Measurements from ENCODE around the gene RAB3GAP1.
A peak's percentile ranks its signal among the peaks of the same experiment; 100 is the strongest.
"Not testable (repeated sequence)": the region's sequence is repeated elsewhere in the genome, so short reads cannot be mapped to it uniquely, and the experiment has no call there.

Gene RAB3GAP1

DNA sequence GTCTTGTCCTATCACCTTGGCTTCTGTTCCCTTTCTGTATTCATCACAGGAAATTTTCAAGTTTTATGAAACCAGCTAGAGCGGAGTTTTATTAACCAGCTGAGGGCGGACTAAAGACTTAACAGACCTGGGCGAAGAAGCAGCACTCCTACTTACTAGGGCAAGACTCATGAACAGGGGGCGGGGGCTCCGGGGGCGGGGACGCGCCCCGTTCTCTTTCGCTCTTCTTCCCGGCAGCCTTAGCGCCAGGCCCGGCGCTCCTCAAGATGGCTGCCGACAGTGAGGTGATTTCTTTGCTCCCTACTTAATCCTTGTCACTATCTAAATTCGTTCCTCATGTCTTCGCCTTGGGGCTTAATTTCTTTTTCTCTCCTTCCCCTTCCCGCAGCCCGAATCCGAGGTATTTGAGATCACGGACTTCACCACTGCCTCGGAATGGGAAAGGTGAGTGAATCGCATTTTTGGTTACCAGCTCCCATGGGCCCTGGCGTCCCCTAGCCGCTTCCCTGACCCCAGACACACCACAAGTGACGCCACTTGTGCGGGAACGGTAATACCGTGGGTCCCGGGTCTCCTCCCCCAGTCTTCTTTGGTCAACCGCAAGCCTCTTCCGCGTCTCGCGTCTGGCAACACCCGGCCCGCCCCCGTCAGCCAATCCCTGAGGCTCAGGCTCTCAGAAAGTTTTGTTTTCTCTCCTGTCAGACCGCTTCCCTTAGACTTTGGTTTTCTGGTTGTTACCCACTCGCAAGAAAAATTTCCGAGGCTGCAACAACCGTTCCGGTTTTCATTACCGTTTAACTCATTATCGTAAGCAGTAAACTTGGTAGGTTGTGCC is at the start of gene RAB3GAP1:
Gene RAB3GAP1, plus strand, starts transcription at position 251 of the 835 bp plus-strand sequence. Its CDS starts 16 bp downstream, at position 267.
- DNase-seq (ENCODE audit: low read depth, low spot score): peak; percentile 93

DNA sequence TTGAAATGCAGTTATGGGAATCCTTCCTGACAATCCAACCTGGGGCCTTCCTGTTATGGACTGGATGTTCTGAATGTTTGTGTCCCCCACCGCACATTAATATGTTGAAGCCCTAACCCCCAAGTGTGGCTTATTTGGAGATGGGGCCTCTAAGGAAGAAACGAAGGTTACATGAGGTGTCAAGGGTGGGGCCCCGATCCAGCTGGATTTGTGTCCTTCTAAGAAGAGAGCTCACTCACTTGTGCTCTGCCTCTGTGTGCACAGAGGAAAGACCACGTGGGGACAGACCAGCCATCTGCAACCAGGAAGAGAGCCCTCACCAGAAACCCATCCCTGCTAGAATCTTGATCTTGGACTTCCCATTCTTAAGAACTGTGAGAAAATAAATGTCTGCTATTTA is 49.3 kb upstream of the RAB3GAP1 start:
- DNase-seq (ENCODE audit: low read depth, low spot score): no peak

DNA sequence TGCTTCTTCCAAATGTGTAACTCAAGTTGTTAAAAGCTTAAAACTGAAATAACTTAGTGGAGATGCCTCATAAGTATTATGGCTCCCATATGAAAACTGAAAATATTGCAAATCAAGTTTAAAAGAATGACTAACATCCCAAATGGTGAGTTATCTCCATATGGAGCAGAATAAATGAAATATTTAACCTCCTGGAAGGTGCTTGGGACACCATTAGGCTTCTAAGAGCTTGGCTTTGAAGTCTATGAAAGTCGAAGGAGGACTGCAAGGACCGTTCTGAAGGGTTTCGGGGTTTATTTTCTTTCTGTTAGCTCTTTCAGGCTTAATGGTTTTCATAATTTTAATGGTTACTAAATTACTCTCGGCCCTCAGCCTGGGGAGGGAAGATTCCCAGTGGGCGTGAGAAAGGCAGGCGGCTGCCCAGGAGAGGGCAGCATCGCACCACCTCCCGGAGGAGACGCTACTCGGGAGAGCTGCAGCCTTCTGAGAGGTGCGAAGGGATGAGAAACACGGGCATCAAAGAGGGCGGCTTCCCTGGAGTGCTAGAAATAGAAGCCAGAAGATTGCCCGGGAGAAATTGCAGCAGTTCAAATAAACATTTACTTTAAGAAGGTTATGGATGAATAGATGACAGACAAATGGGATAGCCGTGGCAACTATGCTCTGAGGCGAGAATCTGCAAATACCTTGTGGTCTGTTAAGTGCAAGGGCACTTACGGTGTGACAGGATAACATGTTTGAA is 47.9 kb upstream of the RAB3GAP1 start:
- DNase-seq (ENCODE audit: low read depth, low spot score): peak; percentile 88

DNA sequence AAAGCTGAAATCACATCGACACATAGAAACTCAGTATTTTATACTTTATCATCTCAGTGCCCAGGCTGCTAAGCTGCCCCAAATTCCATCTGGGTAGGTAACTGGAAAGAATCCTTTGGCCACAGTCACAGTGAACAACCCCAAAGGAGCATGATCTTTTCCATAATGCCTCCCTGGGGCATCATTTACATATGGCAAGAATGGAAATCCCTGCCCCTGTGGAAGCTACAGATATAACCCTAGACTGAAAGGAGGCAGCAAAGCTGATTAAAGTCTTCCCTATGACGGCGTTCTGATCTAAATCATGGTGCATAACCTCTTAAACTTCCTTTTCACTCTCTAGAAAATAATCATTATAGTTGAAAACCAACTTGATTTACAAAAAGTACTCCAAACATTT is 46.3 kb upstream of the RAB3GAP1 start:
- DNase-seq (ENCODE audit: low read depth, low spot score): peak; percentile 14

DNA sequence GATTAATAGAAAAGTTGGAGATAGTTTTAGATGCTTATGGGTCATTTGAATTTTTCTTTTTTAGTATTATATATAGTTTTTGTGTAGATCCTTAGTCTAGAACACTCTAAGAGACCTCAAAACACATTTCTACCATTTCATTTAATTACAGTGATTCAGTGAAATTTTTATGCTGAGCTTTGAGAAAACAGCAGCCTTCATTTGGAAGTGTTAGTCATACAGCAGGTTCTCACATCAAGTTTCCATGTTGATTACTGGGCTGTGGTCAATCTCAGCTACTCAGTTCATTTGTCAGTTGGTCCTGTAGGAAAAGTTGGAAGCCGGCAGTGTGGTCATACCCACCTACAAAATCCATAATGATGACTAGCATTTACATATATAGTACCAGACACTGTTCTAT is 42.8 kb upstream of the RAB3GAP1 start:
- DNase-seq (ENCODE audit: low read depth, low spot score): no peak

DNA sequence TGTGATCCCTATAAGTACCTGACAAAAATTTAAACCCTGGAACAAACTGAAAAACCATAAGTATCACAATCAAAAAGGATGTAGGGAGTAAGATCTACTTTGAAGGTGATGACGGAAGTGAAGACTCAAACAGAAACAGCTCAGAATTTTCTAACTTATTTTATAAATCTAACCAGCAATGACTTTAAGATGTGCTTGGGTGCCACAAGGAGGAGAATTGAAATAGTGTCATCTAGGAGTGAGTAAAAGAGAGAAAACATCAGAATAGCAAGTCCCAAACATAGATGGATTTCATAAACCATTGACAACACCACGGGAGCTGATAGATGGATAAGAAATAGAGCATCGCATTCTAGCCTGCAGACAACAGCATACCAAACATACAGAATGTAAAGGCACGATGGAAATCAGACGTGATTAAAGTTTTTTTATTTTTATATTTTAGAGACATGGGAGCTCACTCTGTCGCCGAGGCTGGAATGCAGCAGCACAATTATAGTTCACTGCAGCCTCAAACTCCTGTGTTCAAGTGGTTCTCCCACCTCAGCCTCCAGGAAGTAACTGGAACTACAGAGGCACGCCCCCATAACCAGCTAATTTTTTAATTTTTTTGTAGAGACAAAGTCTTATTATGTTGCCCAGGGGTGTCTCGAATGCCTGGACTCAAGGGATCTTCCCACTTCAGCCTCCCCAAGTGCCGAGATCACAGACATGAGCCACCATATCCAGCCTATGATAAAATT is 41.7 kb upstream of the RAB3GAP1 start:
- no peak for DNase-seq (ENCODE audit: low read depth, low spot score)

DNA sequence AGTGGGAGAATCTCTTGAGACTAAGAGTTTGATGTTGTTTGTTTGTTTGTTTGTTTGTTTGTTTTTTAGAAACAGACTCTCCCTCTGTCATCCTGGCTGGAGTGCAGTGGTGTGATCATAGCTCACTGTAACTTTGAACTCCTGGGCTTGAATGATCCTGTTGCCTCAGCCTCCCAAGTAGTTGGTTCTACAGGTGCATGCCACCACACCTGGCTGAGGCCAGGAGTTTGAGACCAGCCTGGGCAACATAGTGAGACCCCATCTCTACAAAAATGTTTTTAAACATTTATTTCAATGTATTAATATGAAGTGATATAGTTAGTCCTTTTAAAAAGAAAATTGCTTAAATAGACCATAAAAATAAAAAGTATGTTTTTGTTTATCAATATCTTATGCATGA is 40.5 kb upstream of the RAB3GAP1 start:
- DNase-seq (ENCODE audit: low read depth, low spot score): no peak

DNA sequence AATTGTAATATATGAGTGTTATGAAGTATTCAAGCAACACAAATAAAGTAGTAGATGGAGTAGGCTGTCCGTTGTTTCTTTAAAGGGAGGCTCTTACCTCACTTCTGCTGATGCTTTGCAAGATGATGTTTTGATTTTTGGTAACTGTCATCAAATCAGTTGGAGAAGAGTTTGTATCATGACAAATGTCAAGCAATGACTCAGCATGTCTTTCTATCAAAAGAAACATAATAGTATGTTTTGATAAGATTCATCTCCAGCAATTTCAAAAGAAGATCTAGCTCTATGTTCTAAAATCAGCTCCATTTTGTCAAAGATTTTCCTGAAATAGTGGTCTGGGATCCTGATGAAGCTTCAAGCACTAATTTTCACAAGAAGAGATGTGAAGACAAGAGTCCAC is 30.5 kb upstream of the RAB3GAP1 start:
- DNase-seq (ENCODE audit: low read depth, low spot score): no peak

DNA sequence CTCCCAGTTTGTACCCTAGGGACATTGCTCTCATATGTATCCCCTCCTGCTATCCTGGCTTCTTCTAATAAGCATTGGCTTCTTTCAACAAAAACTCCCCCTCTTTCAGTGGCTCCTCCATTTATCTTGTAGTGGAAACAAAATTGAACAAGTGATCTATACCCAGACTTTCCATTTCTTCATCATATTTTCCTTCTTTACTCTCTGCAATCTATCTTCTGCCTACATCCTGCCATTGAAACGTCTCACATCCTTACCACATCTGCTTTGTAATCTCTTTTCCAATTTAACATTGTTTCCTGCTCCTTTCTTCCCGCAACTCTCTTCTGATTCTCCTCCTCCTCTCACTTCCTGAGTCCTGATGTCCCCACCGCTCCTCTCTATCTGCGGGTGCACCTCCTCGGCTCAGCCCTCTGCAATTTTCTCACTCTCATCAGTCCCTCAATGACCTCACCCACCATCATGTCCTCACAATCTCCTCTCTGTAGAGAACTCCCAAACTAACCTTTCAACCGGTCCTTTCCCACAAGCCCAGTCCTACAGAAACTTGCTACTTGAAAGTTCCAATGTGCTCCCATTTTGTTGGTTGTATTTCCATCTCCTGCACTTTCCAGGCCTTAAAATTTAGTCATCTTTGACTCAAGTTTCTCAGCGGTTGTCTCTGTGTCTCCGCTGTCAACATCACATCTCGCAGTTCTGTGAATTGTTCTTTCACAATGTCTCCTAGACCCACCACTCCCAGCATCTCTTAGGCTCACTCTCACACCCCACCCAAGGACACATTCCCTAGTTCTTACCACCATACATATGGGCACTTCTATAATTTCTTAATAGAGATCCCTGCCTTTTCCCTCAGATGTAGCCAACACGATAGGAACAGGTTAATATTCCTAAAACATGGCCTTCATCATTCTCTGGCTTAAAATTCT is 28.9 kb upstream of the RAB3GAP1 start:
- DNase-seq (ENCODE audit: low read depth, low spot score): no peak

DNA sequence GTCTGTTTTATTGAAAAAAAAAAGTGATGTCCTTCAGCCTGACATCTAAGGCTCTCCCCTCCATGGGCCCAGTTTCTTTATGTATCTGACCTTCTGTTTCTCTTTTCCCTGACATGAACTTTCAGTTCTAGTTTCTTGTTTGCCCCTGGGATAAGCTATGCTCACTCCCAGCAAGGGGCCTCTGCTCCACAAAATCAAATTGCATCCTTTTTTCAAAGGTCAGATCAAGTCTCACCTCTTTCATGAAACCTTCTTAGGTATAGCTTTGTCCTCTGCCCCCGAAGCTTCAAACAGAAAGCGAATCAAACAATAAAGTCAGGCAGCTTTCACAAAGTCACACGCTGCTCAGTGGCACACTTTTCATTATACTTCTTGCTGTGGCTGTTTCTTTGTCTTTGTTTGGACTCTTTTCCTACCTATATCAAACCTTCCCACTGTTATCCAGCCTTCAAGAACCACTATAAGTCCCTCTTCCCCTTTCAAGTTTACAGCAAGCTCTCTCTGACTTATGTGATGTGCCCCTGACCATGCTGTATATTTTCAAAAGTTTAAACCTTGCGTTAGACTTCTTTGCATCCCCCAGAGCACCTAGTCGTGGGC is 28.1 kb upstream of the RAB3GAP1 start:
- DNase-seq (ENCODE audit: low read depth, low spot score): no peak

DNA sequence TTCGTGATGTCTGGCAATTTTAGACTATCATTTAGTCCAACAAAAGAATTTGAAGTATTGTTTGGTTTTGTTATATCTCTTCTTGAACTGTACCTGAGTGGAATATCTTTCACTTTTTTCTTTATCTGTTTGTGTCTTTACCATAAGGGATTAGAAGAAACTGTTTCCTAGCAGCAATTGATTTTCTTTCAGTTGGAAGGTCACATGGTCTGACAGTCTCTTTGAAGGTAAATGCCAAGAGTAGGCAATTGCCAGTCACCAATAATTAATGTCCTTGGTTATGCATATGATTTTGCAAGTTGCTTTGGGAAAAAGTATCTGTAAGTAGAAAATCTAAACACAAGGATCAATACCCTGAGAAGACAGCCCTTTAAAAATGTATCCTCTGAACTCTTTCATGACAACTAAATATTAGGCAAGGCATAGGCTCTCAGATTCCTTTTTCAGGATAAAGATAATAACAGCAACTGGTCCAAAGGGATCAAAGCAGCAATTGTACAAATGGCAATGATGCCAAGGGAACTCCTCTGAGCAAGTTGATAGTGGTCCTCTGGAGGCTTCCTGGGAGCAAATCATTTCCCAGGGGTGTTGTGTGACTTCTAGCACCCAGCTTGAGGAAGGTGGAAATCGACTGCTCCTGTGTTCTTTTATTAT is 22.5 kb upstream of the RAB3GAP1 start:
- no peak for DNase-seq (ENCODE audit: low read depth, low spot score)

DNA sequence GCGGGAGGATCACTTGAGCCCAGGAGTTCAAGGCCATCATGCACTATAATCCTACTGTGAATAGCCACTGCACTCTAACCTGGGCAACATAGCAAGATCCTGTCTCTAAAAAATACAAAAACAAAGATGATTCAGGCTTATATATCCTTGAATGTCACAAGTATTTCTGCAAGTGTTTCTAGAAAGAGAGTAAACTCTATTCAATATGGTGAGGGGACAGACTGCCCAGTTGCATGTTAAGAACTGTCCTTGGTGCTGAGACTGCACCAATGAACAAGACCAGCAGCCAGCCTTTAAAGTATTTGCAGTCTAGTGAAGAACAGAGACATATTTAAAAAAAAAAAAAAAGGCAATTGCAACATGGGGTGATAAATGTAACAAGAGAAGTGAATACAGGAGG is 21.3 kb upstream of the RAB3GAP1 start:
- DNase-seq (ENCODE audit: low read depth, low spot score): peak; percentile 80

DNA sequence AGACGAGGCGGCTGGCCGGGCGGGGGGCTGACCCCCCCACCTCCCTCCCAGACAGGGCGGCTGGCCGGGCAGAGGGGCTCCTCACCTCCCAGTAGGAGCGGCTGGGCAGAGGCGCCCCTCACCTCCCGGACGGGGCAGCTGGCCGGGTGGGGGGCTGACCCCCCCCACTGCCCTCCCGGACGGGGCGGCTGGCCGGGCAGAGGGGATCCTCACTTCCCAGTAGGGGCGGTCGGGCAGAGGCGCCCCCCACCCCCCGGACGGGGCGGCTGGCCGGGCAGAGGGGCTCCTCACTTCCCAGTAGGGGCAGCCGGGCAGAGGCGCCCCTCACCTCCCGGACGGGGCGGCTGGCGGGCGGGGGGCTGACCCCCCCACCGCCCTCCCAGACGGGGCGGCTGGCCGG is 18.9 kb upstream of the RAB3GAP1 start:
- not testable (repeated sequence) for DNase-seq (ENCODE audit: low read depth, low spot score)

DNA sequence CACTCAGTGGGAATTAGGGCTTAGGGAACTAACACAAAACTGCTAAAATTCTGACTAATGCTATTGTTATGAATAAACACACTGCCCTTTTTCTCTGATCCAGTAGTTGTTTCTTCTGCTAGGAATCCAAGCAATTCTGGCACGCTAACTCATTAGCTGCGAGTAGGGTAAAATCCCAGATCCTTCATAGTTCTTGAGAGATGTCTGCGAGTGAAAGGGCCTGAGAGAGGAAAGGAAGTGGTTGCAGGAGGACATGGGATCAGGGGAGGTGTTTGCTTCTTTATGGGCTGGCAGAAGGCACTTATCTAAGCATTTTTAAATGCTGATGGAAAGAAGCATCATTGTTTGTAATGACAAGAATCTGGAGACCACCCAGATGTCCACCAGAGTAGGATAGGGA is 14.3 kb upstream of the RAB3GAP1 start:
- peak; percentile 54 for DNase-seq (ENCODE audit: low read depth, low spot score)

DNA sequence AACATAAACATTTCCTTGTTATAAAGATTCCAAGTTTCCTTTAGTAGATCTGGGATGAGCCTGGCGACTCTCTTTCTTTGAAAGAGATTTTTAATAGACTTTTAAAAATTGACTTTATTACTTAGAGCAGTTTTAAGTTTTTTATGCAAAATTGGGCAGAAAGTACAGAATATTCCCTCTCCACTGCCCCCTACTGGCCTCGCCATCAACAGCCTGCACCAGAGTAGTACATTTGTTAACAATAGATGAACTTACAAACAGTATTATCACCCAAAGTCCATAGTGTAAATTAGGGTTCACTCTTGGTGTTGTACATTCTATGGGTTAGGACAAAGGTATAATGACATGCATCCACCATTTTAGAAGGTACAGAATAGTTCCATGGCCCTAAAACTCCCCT is 8.7 kb upstream of the RAB3GAP1 start:
- DNase-seq (ENCODE audit: low read depth, low spot score): no peak

DNA sequence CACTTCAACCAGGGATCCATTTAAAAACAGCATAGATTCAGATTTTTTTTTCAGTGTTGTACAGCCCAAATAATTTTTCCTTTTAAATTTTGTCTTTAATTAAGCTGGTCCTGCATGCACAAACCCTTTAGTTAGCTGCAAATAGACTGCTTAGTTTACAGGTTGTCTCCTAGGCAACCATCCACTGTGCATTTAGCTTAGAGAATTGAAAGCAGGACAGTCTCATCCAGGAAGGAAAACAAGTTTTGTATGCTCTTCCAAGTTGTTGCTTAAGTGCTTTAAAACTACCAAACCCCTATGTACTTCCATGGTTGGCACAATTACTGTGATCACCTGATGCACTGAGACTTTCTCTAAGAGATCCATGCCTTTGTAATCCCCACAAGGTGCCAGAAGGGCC is 4.8 kb upstream of the RAB3GAP1 start, which contains the start of gene MAP3K19:
Gene MAP3K19, minus strand, starts transcription at position 148 of the 400 bp plus-strand sequence. CDS start 22,800 bp downstream, outside the sequence.
- no peak for DNase-seq (ENCODE audit: low read depth, low spot score)

DNA sequence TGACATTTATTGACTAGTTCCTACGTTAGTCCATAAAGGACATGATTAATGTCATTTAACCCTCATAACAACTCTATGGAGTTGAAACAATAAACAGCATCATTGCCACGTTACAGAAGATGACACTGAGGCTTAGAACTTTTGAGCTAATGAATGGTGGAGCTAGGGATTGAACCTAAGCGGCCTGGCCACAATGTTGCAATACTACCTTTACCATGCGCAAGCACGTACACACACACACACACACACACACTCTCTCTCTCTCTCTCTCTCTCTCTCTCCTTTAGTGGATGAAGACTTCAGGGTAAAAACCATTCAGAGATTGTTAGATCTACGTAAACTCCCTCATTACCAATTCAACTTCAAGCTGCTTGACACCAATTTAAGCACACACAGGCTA is 4.0 kb upstream of the RAB3GAP1 start:
- no peak for DNase-seq (ENCODE audit: low read depth, low spot score)

DNA sequence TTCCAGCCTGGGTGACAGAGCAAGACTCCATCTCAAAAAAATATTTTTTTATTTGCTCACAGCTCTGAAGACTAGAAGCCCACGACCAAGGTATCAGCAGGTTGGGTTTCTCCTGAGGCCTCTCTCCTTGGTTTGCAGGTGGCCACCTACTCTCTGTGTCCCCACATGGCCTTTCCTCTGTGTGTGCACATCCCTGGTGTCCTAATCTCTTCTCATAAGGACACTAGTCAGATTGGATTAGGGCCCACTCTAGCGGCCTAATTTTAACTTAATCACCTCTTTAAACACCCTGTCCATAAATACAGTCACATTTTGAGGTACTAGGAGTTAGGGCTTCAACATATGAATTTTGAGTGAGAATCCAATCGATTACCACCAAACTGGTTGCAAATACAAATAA is 2.0 kb upstream of the RAB3GAP1 start:
- DNase-seq (ENCODE audit: low read depth, low spot score): no peak

DNA sequence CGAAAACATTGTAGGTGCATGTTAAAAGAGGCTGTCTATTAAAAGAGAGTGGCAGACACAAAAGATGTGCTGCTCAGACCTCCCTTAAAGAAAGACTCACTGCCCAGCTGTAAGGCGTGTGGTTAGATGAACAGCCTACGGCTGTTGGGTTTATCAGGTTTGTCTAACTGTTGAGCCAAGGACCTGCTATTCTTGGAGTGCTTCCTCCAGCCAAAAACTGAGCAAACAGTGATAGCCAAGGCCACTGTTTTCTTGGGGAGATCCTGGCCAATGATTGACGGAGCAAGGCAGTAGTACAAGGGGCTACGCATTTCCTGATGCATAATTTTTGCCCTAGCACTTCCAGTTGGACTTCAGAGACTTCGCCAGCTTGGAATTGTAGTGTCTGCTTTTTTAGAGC is 1.4 kb upstream of the RAB3GAP1 start:
- no peak for DNase-seq (ENCODE audit: low read depth, low spot score)

DNA sequence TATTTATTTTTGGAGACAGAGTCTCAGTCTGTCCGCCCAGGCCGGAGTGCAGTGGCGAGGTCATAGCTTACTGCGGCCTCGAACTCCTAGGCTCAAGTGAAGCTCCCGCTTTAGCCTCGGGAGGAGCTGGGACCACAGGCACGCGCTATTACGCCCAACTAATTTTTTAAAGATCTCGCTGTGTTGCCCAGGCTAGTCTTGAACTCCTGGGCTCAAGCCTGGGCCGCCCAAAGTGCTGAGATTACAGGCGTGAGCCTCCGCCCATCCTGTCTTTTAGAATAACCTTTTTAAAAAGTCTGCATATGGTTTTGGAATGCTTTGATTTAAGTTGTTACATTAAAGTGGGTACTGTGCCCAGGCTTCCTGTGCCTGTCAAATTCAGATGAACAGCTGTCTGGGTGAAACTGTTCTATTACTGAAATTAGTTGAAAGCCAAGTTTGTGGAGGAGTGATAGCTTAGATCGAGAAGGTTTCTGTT is 944 bp downstream of the RAB3GAP1 start:
- peak; percentile 25 for DNase-seq (ENCODE audit: low read depth, low spot score)

Measured in astrocyte of the hippocampus (primary cell).